ENCODE results near the gene TM9SF2. TPM values are rescaled to one million over a fixed set of nuclear protein-coding genes. Genes with fewer than 3 reads are reported as not detected.

TM9SF2 gene
- total and polyA plus RNA-seq, 8 donors = 129 to 155 (median 148) TPM

DNA sequence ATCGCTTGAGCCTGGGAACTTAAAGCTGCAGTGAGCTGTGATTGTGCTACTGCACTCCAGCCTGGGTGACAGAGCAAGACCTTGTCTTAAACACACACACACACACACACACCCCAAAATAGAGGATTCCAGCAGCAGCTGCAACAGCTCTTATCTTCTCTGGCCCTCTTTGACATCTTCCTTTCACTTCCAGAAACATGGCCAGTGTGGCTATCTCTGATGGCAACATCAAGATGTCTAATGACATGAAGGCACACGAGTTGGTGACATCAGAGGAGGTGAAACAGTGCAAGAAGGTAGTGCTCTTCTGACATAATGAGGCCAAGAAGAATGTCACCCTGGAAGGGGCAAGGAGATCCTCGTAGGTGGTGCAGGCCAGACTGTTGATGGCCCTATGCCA, 81.2 kb downstream of the TM9SF2 start:
- DNase-seq (no peak), ATAC-seq (no peak)
- H3K9me3 ChIP-seq = no peaks in the 10 kb centered on the region
- intact Hi-C loops (cut with DNase I) = no loop called here
- no peak overlapping the region for H3K4me3 ChIP-seq
- no peak overlapping the region for H3K27ac ChIP-seq
- TF ChIP-seq, protein P1, sequence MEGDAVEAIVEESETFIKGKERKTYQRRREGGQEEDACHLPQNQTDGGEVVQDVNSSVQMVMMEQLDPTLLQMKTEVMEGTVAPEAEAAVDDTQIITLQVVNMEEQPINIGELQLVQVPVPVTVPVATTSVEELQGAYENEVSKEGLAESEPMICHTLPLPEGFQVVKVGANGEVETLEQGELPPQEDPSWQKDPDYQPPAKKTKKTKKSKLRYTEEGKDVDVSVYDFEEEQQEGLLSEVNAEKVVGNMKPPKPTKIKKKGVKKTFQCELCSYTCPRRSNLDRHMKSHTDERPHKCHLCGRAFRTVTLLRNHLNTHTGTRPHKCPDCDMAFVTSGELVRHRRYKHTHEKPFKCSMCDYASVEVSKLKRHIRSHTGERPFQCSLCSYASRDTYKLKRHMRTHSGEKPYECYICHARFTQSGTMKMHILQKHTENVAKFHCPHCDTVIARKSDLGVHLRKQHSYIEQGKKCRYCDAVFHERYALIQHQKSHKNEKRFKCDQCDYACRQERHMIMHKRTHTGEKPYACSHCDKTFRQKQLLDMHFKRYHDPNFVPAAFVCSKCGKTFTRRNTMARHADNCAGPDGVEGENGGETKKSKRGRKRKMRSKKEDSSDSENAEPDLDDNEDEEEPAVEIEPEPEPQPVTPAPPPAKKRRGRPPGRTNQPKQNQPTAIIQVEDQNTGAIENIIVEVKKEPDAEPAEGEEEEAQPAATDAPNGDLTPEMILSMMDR (IDR thresholded peaks at IDR 0.05) = no peak
- no peaks in the 10 kb centered on the region for H3K4me1 ChIP-seq
- H3K36me3 ChIP-seq = no peaks in the 10 kb centered on the region
- no peaks in the 10 kb centered on the region for H3K27me3 ChIP-seq

DNA sequence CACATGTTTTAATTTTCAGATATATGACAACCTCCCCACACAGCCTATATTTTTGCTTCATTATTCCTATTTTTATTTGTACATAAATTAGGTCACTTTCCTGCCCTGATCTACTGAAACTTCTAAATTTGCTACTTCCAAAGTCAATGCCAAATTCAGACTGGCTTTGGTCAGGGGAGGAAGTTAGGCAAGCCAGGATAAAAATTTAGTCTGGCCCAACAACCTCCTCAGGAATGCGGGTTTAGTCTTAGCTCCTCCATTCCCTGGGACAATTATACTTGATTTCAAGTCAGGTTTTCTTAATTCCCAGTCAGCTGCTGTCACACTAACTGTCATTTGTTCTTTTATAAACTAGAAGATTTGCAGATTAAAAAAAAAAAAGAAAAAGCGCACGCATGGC, 84.3 kb downstream of the TM9SF2 start:
- ATAC-seq (no peak), DNase-seq (no peak)
- TF ChIP-seq, protein P1 (IDR thresholded peaks at IDR 0.05) = no peak
- Histone ChIP-seq H3K27me3 (no peaks in the 10 kb centered on the region), H3K36me3 (no peaks in the 10 kb centered on the region), H3K4me3 (no peak overlapping the region), H3K9me3 (no peaks in the 10 kb centered on the region), H3K27ac (no peak overlapping the region), H3K4me1 (no peaks in the 10 kb centered on the region)
- intact Hi-C loops (cut with DNase I) = no loop called here

DNA sequence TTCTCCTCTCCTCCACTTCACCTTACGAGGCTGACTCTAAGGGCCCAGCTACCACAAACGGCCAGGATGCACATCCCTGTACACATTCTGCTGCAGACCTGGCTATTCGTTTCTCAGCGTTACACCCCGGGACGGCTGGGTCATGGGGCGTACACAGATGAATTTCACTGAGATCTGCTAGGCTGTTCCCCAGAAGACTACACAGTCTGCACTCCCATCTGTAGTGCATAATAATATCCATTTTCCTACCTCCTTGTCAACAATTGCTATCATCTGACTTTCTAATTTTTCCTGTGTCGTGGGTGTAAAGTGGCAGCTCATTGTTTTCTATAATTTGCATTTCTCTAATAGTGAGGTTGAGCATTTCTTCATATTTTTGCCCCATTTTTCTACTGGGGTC, 85.7 kb downstream of the TM9SF2 start:
- intact Hi-C loops (cut with DNase I) = no loop called here
- no peaks in the 10 kb centered on the region for H3K36me3 ChIP-seq
- H3K27ac ChIP-seq = no peak overlapping the region
- H3K9me3 ChIP-seq = no peaks in the 10 kb centered on the region
- peaks cover 0 to 4% of the 10 kb centered on the region in 2 donors for H3K4me1 ChIP-seq
- no peaks in the 10 kb centered on the region for H3K27me3 ChIP-seq
- TF ChIP-seq, protein P1 (IDR thresholded peaks at IDR 0.05) = no peak
- no peak for ATAC-seq
- DNase-seq = no peak
- H3K4me3 ChIP-seq = no peak overlapping the region

DNA sequence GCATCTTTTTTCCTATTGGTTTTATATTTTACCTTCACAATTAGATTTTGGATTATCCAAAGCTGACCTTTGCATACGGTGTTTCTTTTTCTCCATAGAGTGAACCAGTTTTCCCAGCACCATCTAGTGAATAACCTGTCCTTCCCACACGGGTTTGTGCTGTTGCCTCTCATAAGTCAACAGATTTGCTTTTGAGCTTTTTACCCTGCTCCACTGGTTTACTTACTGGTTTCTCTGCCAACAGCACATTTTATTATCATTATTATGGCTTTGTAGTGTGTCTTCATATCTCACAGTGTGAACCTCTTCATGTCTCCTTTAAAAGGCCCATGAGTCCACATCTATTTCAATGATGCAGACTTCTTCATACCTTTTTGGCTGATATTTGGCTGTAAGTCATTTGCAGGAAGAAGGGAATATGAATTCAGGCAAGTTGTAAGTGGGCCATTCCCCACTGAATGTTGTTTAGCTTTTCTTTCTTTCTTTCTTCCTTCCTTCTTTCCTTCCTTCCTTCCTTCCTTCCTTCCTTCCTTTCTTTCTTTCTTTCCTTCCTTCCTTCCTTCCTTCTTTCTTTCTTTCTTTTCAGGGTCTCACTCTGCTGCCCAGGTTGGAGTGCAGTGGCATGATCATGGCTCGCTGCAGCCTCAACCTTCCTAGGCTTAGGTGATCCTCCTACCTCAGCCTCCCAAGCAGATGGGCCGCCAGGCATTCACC, 86.8 kb downstream of the TM9SF2 start:
- Histone ChIP-seq H3K27me3 (no peaks in the 10 kb centered on the region), H3K4me3 (no peak overlapping the region), H3K27ac (no peak overlapping the region), H3K4me1 (peaks cover 0 to 4% of the 10 kb centered on the region in 2 donors), H3K9me3 (no peaks in the 10 kb centered on the region), H3K36me3 (no peaks in the 10 kb centered on the region)
- TF ChIP-seq, protein P1 (IDR thresholded peaks at IDR 0.05) = no peak
- intact Hi-C loops (cut with DNase I) = no loop called here
- ATAC-seq (no peak), DNase-seq (no peak)

DNA sequence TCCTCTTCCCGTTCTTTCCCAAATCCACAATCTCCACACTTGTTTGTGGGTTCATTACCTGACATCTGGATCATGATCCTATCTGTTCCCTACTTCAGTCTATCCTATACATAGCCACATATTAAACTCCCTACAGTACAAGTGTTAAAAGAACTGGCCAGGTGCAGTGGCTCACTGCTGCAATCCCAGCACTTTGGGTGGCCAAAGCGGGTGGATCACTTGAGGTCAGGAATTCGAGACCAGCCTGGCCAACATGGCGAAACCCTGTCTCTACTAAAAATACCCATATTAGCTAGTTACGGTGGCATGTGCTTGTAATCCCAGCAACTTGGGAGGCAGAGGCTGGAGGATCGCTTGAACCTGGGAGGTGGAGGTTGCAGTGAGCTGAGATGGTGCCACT, 88.3 kb downstream of the TM9SF2 start:
- intact Hi-C loops (cut with DNase I) = no loop called here
- H3K9me3 ChIP-seq = no peaks in the 10 kb centered on the region
- no peak overlapping the region for H3K27ac ChIP-seq
- no peaks in the 10 kb centered on the region for H3K36me3 ChIP-seq
- H3K27me3 ChIP-seq = no peaks in the 10 kb centered on the region
- ATAC-seq = no peak
- H3K4me1 ChIP-seq = peaks cover 0 to 4% of the 10 kb centered on the region in 2 donors
- DNase-seq = no peak
- TF ChIP-seq, protein P1 (IDR thresholded peaks at IDR 0.05) = no peak
- no peak overlapping the region for H3K4me3 ChIP-seq
